Mammary epithelial cell (primary cell): Measurements from ENCODE around the gene PAPSS2.

Experiments used
- CTCF ChIP-seq, 2 donors: IDR thresholded peaks in 1 of 2; conservative IDR thresholded peaks in 1 of 2; 2 replicates each; pipeline ENCODE4 v1.5.1; 2011 to 2012; ENCODE audit warnings: inconsistent platforms in 2 of 2, low read length in 2 of 2, mild to moderate bottlenecking in 2 of 2, control low read depth in 1 of 2, low read depth in 1 of 2; ENCODE audit not compliant: insufficient read depth in 1 of 2; ENCODE audit errors: extremely low read depth in 1 of 2
- EZH2 ChIP-seq: IDR thresholded peaks from 2 replicates; pipeline ENCODE4 v1.6.1; 2012; ENCODE audit warnings: low read length, inconsistent platforms, borderline replicate concordance

- TF ChIP-seq CTCF (conservative IDR thresholded peaks at IDR 0.05 in 1 of 2, IDR thresholded peaks at IDR 0.05 in 1 of 2; ENCODE audit: extremely low read depth in 1 of 2, insufficient read depth in 1 of 2, low read depth in 1 of 2, low read length in 2 of 2) (no peak), EZH2 (no peak)
These were observed 17.2 kb upstream of the PAPSS2 start for GRCh38 chr10:87642486-87642885.
